ENCODE data around the gene ENOX2. TPM values are rescaled to one million over a fixed set of nuclear protein-coding genes. Genes with fewer than 3 reads are reported as not detected.

ENOX2 gene
- polyA plus RNA-seq, 2 donors, result 2.2 to 5.1 TPM

DNA sequence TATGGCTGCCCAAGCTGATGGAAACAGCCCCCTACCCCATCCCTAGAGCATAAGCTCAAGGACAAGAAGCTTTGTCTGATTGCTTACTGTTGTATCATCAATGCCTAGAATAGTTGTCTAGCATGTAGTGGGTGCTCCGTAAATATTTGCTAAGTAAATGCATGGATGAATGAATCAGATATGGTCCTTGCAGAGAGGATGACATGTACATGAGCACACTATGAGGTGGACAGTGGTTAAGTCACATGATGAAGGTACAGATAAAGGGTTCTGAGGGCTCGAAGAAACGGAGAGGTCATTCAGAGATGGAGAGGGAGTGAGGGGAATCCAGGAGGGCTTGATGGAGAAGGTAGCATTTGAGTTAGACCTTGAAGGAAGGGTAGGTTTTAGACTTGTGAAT, 287.1 kb downstream of the ENOX2 start:
- H3K36me3 ChIP-seq (ENCODE audit: control insufficient read depth in 2 of 2, insufficient read depth in 2 of 2, low read length in 1 of 2), result no peaks in the 10 kb centered on the region

DNA sequence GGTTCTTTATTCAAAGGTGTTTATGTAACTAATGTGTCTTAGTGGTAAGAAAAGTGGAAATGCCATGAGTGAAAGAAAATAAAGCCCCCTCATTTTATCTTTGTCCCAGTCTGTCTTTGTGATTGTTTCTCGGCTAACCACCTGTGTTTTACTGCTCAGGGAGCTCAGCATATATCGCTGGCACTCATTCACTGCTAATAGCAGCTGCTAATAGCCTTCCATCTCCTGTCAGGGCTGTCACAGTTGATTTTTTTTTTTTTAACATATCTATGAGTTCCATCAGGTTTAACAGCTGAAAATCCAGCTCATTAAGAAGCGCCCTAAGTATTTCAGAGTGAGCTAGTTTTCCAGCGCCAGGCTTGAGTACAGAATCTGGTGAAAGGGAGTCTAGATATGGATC, 295.6 kb downstream of the ENOX2 start:
- Histone ChIP-seq H3K27me3 (ENCODE audit: control insufficient read depth in 1 of 2, insufficient read depth in 2 of 2, low read length in 2 of 2) (no peaks in the 10 kb centered on the region), H3K36me3 (ENCODE audit: control insufficient read depth in 2 of 2, insufficient read depth in 2 of 2, low read length in 1 of 2) (no peaks in the 10 kb centered on the region), H3K4me1 (ENCODE audit: control insufficient read depth in 2 of 2, insufficient read depth in 2 of 2, low read length in 1 of 2) (no peaks in the 10 kb centered on the region), H3K27ac (ENCODE audit: low read depth in 2 of 2, low read length in 1 of 2) (no peak overlapping the region), H3K4me3 (ENCODE audit: low read depth in 1 of 2, low read length in 2 of 2) (no peak overlapping the region), H3K9me3 (ENCODE audit: control insufficient read depth in 2 of 2, insufficient read depth in 1 of 2, low read depth in 1 of 2, low read length in 1 of 2) (peaks cover 0 to 2% of the 10 kb centered on the region in 2 donors)
- WGBS, 2 donors, result 48 to 53% methylated on average over 4 of the region's 4 CpGs

More for the DNA sequence above, 287.1 kb downstream of the ENOX2 start:
- peaks cover 0 to 3% of the 10 kb centered on the region in 2 donors for H3K27me3 ChIP-seq (ENCODE audit: control insufficient read depth in 1 of 2, insufficient read depth in 2 of 2, low read length in 2 of 2)
- WGBS, 2 donors, result 82 to 88% methylated on average over 3 of the region's 3 CpGs
- H3K9me3 ChIP-seq (ENCODE audit: control insufficient read depth in 2 of 2, insufficient read depth in 1 of 2, low read depth in 1 of 2, low read length in 1 of 2), result no peaks in the 10 kb centered on the region
- no peaks in the 10 kb centered on the region for H3K4me1 ChIP-seq (ENCODE audit: control insufficient read depth in 2 of 2, insufficient read depth in 2 of 2, low read length in 1 of 2)
- no peak overlapping the region for H3K27ac ChIP-seq (ENCODE audit: low read depth in 2 of 2, low read length in 1 of 2)
- no peak overlapping the region for H3K4me3 ChIP-seq (ENCODE audit: low read depth in 1 of 2, low read length in 2 of 2)

DNA sequence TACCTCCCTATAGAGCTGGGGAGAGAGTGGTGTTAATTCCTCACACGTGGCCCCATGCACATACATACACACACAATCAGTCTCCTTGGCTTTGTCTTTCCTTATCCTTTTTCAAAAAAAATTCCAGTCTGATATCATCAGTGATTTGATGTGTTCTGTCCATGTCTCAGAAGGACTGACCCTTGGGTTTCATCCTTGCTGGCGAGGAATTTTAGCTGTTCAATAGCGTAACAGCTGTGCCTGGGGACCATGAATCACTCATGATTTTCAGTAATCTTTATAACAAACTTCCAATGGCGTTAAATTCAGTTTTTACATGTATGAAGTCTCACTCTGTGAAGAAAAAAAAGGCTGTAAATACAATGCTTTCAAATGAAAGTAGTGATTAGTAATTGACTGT, 296.6 kb downstream of the ENOX2 start:
- Histone ChIP-seq H3K9me3 (ENCODE audit: control insufficient read depth in 2 of 2, insufficient read depth in 1 of 2, low read depth in 1 of 2, low read length in 1 of 2) (peaks cover 0 to 2% of the 10 kb centered on the region in 2 donors), H3K4me1 (ENCODE audit: control insufficient read depth in 2 of 2, insufficient read depth in 2 of 2, low read length in 1 of 2) (no peaks in the 10 kb centered on the region), H3K4me3 (ENCODE audit: low read depth in 1 of 2, low read length in 2 of 2) (no peak overlapping the region), H3K27me3 (ENCODE audit: control insufficient read depth in 1 of 2, insufficient read depth in 2 of 2, low read length in 2 of 2) (no peaks in the 10 kb centered on the region), H3K36me3 (ENCODE audit: control insufficient read depth in 2 of 2, insufficient read depth in 2 of 2, low read length in 1 of 2) (no peaks in the 10 kb centered on the region), H3K27ac (ENCODE audit: low read depth in 2 of 2, low read length in 1 of 2) (no peak overlapping the region)
- 58 to 73% methylated on average over 4 of the region's 4 CpGs for WGBS, 2 donors

DNA sequence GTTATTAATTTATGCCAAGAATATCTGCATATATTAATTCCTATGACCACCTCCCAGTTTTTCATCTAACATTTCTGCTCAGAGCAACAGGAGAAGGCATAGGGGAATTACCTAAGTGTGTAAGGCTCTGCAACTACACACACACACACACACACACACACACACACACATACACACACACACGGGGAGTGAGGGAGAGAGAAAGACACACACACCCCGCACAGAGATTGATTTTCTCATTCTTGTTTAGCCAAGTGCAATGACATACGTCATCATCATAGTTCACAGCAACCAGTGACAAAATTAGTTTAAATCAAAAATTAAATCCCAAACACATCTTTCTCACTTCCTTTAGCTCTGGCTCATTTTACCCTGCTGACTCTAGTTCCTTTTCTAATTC, 298.1 kb downstream of the ENOX2 start:
- peaks cover 0 to 2% of the 10 kb centered on the region in 2 donors for H3K9me3 ChIP-seq (ENCODE audit: control insufficient read depth in 2 of 2, insufficient read depth in 1 of 2, low read depth in 1 of 2, low read length in 1 of 2)
- no peaks in the 10 kb centered on the region for H3K27me3 ChIP-seq (ENCODE audit: control insufficient read depth in 1 of 2, insufficient read depth in 2 of 2, low read length in 2 of 2)
- H3K27ac ChIP-seq (ENCODE audit: low read depth in 2 of 2, low read length in 1 of 2), result no peak overlapping the region
- no peaks in the 10 kb centered on the region for H3K4me1 ChIP-seq (ENCODE audit: control insufficient read depth in 2 of 2, insufficient read depth in 2 of 2, low read length in 1 of 2)
- WGBS, 2 donors, result 39 to 51% methylated on average over 3 of the region's 3 CpGs
- no peaks in the 10 kb centered on the region for H3K36me3 ChIP-seq (ENCODE audit: control insufficient read depth in 2 of 2, insufficient read depth in 2 of 2, low read length in 1 of 2)
- H3K4me3 ChIP-seq (ENCODE audit: low read depth in 1 of 2, low read length in 2 of 2), result no peak overlapping the region

DNA sequence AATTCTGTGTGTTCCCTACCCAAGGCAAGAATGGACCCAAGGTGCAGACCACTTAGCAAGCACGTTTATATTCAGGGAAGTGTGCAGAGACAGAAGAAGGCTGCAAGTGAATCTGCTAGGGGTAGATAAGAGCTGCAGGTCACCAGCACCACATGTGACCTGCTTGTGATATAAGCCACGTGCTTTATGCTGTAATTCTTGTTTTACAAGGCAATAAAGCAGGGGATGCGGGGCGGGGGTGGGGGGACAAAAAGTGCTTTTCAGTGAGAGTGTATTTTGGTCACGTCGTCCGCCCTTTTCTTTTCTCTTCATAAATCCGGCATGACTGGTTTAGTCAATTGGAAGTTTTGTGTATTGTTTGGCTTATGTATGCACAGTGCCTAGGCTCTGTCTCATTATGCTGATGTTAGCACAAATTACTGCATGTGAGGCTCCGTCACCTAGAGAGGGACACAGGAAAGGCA, 308.5 kb downstream of the ENOX2 start:
- Histone ChIP-seq H3K9me3 (ENCODE audit: control insufficient read depth in 2 of 2, insufficient read depth in 1 of 2, low read depth in 1 of 2, low read length in 1 of 2) (no peaks in the 10 kb centered on the region), H3K27me3 (ENCODE audit: control insufficient read depth in 1 of 2, insufficient read depth in 2 of 2, low read length in 2 of 2) (no peaks in the 10 kb centered on the region), H3K27ac (ENCODE audit: low read depth in 2 of 2, low read length in 1 of 2) (no peak overlapping the region), H3K36me3 (ENCODE audit: control insufficient read depth in 2 of 2, insufficient read depth in 2 of 2, low read length in 1 of 2) (no peaks in the 10 kb centered on the region), H3K4me1 (ENCODE audit: control insufficient read depth in 2 of 2, insufficient read depth in 2 of 2, low read length in 1 of 2) (no peaks in the 10 kb centered on the region), H3K4me3 (ENCODE audit: low read depth in 1 of 2, low read length in 2 of 2) (no peak overlapping the region)
- 29 to 42% methylated on average over 9 of the region's 9 CpGs for WGBS, 2 donors

DNA sequence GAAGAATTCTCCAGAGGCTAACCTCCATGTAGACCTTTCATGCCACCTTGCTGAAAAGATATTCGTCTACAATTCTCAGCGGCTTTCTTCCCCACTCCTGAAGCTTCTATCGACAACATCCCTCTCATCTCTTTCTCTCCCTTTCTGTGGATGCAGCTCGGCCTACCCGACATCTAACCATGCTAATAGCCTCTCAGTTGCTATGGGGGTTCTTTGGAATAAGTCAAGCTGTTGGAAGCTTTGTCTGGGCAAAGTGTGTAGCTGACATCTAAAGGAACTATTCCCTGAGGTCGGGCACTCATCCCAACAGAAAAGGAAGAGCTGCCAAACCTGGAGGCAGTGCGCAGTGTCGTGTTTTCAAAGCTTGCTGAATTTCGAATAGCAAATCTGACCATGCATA, 309.1 kb downstream of the ENOX2 start:
- Histone ChIP-seq H3K27me3 (ENCODE audit: control insufficient read depth in 1 of 2, insufficient read depth in 2 of 2, low read length in 2 of 2) (no peaks in the 10 kb centered on the region), H3K27ac (ENCODE audit: low read depth in 2 of 2, low read length in 1 of 2) (no peak overlapping the region), H3K4me1 (ENCODE audit: control insufficient read depth in 2 of 2, insufficient read depth in 2 of 2, low read length in 1 of 2) (no peaks in the 10 kb centered on the region), H3K4me3 (ENCODE audit: low read depth in 1 of 2, low read length in 2 of 2) (no peak overlapping the region), H3K36me3 (ENCODE audit: control insufficient read depth in 2 of 2, insufficient read depth in 2 of 2, low read length in 1 of 2) (no peaks in the 10 kb centered on the region), H3K9me3 (ENCODE audit: control insufficient read depth in 2 of 2, insufficient read depth in 1 of 2, low read depth in 1 of 2, low read length in 1 of 2) (no peaks in the 10 kb centered on the region)
- 64 to 73% methylated on average over 9 of the region's 9 CpGs for WGBS, 2 donors

DNA sequence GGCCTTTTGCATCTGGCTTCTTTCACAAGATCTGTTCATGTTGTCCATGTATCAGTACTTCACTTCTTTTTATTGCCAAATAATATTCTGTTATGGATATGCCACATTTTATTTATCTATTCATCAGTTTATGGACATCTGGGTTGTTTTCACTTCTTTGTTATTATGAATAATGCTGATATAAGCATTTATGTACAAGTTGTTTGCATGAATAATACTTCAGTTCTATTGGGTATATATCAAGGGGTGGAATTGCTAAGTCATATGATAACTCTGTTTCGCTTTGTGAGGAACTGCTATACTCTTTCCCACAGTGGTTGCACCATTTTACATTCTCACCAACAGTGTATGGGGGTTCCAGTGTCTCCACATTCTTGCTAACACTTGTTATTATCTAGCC, 310.8 kb downstream of the ENOX2 start:
- no peaks in the 10 kb centered on the region for H3K27me3 ChIP-seq (ENCODE audit: control insufficient read depth in 1 of 2, insufficient read depth in 2 of 2, low read length in 2 of 2)
- H3K4me1 ChIP-seq (ENCODE audit: control insufficient read depth in 2 of 2, insufficient read depth in 2 of 2, low read length in 1 of 2), result no peaks in the 10 kb centered on the region
- WGBS, 2 donors, result 88 to 92% methylated on average over 1 of the region's 1 CpG
- H3K9me3 ChIP-seq (ENCODE audit: control insufficient read depth in 2 of 2, insufficient read depth in 1 of 2, low read depth in 1 of 2, low read length in 1 of 2), result no peaks in the 10 kb centered on the region
- H3K4me3 ChIP-seq (ENCODE audit: low read depth in 1 of 2, low read length in 2 of 2), result no peak overlapping the region
- H3K36me3 ChIP-seq (ENCODE audit: control insufficient read depth in 2 of 2, insufficient read depth in 2 of 2, low read length in 1 of 2), result no peaks in the 10 kb centered on the region
- H3K27ac ChIP-seq (ENCODE audit: low read depth in 2 of 2, low read length in 1 of 2), result no peak overlapping the region

DNA sequence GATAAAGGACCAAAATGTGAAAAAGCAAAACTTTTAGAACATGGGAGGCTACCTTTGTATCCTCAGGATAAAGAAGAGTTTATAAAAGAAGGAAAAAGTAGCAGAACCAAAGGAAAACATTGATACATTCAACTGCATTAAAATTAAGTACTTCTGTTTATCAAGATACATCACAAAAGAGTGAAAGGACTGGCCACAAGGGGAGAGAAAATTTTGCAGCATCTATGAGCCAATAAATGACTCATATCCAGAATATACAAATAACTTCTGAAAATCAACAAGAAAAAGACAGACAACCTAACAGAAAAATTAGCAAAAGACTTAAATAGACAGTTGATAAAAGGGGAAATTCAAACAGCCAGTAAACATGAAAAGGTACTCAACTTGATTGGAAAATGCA, 324.1 kb downstream of the ENOX2 start:
- H3K36me3 ChIP-seq (ENCODE audit: control insufficient read depth in 2 of 2, insufficient read depth in 2 of 2, low read length in 1 of 2), result no peaks in the 10 kb centered on the region
- H3K9me3 ChIP-seq (ENCODE audit: control insufficient read depth in 2 of 2, insufficient read depth in 1 of 2, low read depth in 1 of 2, low read length in 1 of 2), result no peaks in the 10 kb centered on the region
- H3K4me1 ChIP-seq (ENCODE audit: control insufficient read depth in 2 of 2, insufficient read depth in 2 of 2, low read length in 1 of 2), result no peaks in the 10 kb centered on the region
- no peaks in the 10 kb centered on the region for H3K27me3 ChIP-seq (ENCODE audit: control insufficient read depth in 1 of 2, insufficient read depth in 2 of 2, low read length in 2 of 2)
- no peak overlapping the region for H3K27ac ChIP-seq (ENCODE audit: low read depth in 2 of 2, low read length in 1 of 2)
- no peak overlapping the region for H3K4me3 ChIP-seq (ENCODE audit: low read depth in 1 of 2, low read length in 2 of 2)

DNA sequence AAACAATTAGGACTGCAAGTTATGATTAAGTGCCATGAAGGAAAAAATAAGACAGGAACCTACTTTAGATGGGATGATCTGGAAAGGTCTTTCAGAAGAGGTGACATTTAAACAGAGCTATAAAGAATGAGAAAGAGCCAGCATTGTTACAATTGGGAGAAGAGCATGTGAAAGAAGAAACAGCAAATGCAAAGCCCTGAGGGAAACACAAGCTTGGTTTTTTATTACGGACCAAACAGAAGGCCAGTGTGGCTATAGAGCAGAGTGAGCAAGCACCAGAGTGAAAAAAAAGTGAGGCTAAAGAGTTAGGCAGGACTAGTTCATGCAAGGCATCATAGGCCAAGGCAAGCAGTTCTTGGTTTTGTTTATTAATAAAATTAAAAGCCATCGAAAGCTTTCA, 325.6 kb downstream of the ENOX2 start:
- Histone ChIP-seq H3K4me1 (ENCODE audit: control insufficient read depth in 2 of 2, insufficient read depth in 2 of 2, low read length in 1 of 2) (no peaks in the 10 kb centered on the region), H3K27ac (ENCODE audit: low read depth in 2 of 2, low read length in 1 of 2) (no peak overlapping the region), H3K36me3 (ENCODE audit: control insufficient read depth in 2 of 2, insufficient read depth in 2 of 2, low read length in 1 of 2) (no peaks in the 10 kb centered on the region), H3K27me3 (ENCODE audit: control insufficient read depth in 1 of 2, insufficient read depth in 2 of 2, low read length in 2 of 2) (no peaks in the 10 kb centered on the region), H3K4me3 (ENCODE audit: low read depth in 1 of 2, low read length in 2 of 2) (no peak overlapping the region), H3K9me3 (ENCODE audit: control insufficient read depth in 2 of 2, insufficient read depth in 1 of 2, low read depth in 1 of 2, low read length in 1 of 2) (no peaks in the 10 kb centered on the region)
- WGBS, 2 donors, result 90 to 91% methylated on average over 2 of the region's 2 CpGs

DNA sequence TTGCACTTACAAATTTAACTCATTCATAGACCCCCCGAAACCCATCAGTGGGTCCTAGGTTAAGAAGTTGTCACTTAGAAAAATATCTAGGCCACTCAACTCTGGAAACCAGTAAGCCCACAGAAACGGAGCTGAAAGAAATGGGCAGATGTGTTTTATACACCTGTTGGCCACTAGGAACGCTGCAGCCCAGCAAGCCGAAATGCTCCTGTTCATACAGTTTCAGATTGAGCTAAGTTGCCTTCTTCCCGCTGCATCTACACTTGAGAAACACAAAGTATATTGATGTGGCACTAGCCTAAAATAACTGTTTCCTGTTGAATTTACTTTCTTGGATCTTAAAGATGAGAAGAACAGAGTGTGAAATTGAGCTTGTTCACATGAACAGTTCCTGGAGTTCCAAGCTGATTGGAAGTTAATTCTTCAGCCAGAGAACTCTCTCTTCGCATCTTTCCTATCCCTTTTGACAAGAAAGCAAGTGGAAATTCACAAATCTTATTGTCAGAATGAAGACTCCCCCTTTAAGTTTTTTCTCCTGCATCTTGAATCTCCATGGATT, 327.1 kb downstream of the ENOX2 start:
- Histone ChIP-seq H3K9me3 (ENCODE audit: control insufficient read depth in 2 of 2, insufficient read depth in 1 of 2, low read depth in 1 of 2, low read length in 1 of 2) (no peaks in the 10 kb centered on the region), H3K4me1 (ENCODE audit: control insufficient read depth in 2 of 2, insufficient read depth in 2 of 2, low read length in 1 of 2) (no peaks in the 10 kb centered on the region), H3K27me3 (ENCODE audit: control insufficient read depth in 1 of 2, insufficient read depth in 2 of 2, low read length in 2 of 2) (no peaks in the 10 kb centered on the region), H3K4me3 (ENCODE audit: low read depth in 1 of 2, low read length in 2 of 2) (no peak overlapping the region), H3K27ac (ENCODE audit: low read depth in 2 of 2, low read length in 1 of 2) (no peak overlapping the region), H3K36me3 (ENCODE audit: control insufficient read depth in 2 of 2, insufficient read depth in 2 of 2, low read length in 1 of 2) (no peaks in the 10 kb centered on the region)
- WGBS, 2 donors, result 30 to 32% methylated on average over 6 of the region's 6 CpGs

Data from esophagus (tissue), 2 donors.